Hepatocyte (in vitro differentiated cells): ENCODE data around the gene OGDHL. TPM values are rescaled to one million over a fixed set of nuclear protein-coding genes. Genes with fewer than 3 reads are reported as not detected.
"Not testable (repeated sequence)": the region's sequence is repeated elsewhere in the genome, so short reads cannot be mapped to it uniquely, and the experiment has no call there.

ENCODE experiments used
- DNase-seq: peaks from one replicate; pipeline ENCODE4 v3.0.0-alpha.2; 2016; ENCODE audit warnings: low spot score
- H2AFZ ChIP-seq: fragments of 200-600 bp; sonication (generic); 2 replicates; pipeline ENCODE4 v1.6.0; 2016; ENCODE audit warnings: antibody characterized with exemption, mild to moderate bottlenecking
- H3K27ac ChIP-seq: fragments of 200-600 bp; sonication (generic); 2 replicates; pipeline ENCODE4 v1.5.1; 2016; ENCODE audit warnings: mild to moderate bottlenecking
- H3K27me3 ChIP-seq: fragments of 200-600 bp; sonication (generic); 2 replicates; pipeline ENCODE4 v1.6.1; 2016
- H3K36me3 ChIP-seq: fragments of 200-600 bp; sonication (generic); replicated peaks from 2 replicates; pipeline ENCODE4 v1.5.1; 2016; ENCODE audit warnings: low read depth; ENCODE audit not compliant: insufficient read depth
- H3K4me1 ChIP-seq: fragments of 200-600 bp; sonication (generic); 2 replicates; pipeline ENCODE4 v1.5.1; 2016; ENCODE audit warnings: mild to moderate bottlenecking, moderate library complexity; ENCODE audit not compliant: insufficient read depth
- H3K4me2 ChIP-seq: fragments of 200-600 bp; sonication (generic); 2 replicates; pipeline ENCODE4 v1.6.0; 2016
- H3K4me3 ChIP-seq: fragments of 200-600 bp; sonication (generic); 2 replicates; pipeline ENCODE4 v1.5.1; 2016; ENCODE audit warnings: mild to moderate bottlenecking
- H3K79me2 ChIP-seq: fragments of 200-600 bp; sonication (generic); 2 replicates; pipeline ENCODE4 v1.6.0; 2017; ENCODE audit warnings: mild to moderate bottlenecking
- H3K9me2 ChIP-seq: fragments of 200-600 bp; sonication (generic); replicated peaks from 2 replicates; pipeline ENCODE4 v1.6.0; 2017; ENCODE audit warnings: mild to moderate bottlenecking; ENCODE audit not compliant: insufficient read depth
- H3K9me3 ChIP-seq: fragments of 200-600 bp; sonication (generic); 2 replicates; pipeline ENCODE4 v1.5.1; 2016; ENCODE audit warnings: low read depth, mild to moderate bottlenecking
- H4K20me1 ChIP-seq: fragments of 200-600 bp; sonication (generic); 2 replicates; pipeline ENCODE4 v1.6.0; 2016; ENCODE audit warnings: mild to moderate bottlenecking; ENCODE audit not compliant: insufficient read depth, poor library complexity, severe bottlenecking
- CTCF ChIP-seq: fragments of 200-600 bp; sonication (generic); IDR thresholded peaks from 2 replicates; pipeline ENCODE4 v1.5.1; 2016; ENCODE audit warnings: antibody characterized with exemption, mild to moderate bottlenecking; ENCODE audit not compliant: poor library complexity
- EZH2 ChIP-seq: fragments of 200-600 bp; sonication (generic); IDR thresholded peaks from 2 replicates; pipeline ENCODE4 v1.6.1; 2016; ENCODE audit warnings: antibody characterized with exemption, mild to moderate bottlenecking, borderline replicate concordance
- EZH2phosphoT487 ChIP-seq: fragments of 200-600 bp; sonication (generic); IDR thresholded peaks from one replicate; pipeline ENCODE4 v1.6.1; 2018; ENCODE audit warnings: antibody characterized with exemption, mild to moderate bottlenecking, low read depth, moderate library complexity; ENCODE audit not compliant: unreplicated experiment, severe bottlenecking
- WGBS: methylation state at CpG from one replicate; pipeline ENCODE4 v1.1.6; 2016; ENCODE audit warnings: low lambda C conversion rate; ENCODE audit errors: missing lambda C conversion rate; 5-methylcytosine and 5-hydroxymethylcytosine counted together
- polyA plus RNA-seq: library from polyadenylated mRNA; unstranded; fragments of >200 nt; fragmentation: Nextera tagmentation; extraction: Ambion mirVana; gene quantifications from 2 replicates; pipeline ENCODE4 v1.2.1, GENCODE V29; 2016
- total RNA-seq: library from RNA; depleted of rRNA; stranded (reverse); fragments of >200 nt; gene quantifications from 2 replicates; pipeline ENCODE4 v1.2.3, GENCODE V29; 2014

The OGDHL gene
- total and polyA plus RNA-seq, 2 experiments from 2014 or later, result 9.3 to 12.9 TPM

- Histone ChIP-seq H3K4me3 (no peak overlapping the region), H3K9me2 (no peaks in the 10 kb centered on the region), H3K27me3 (no peaks in the 10 kb centered on the region), H2AFZ (no peak overlapping the region), H3K9me3 (no peaks in the 10 kb centered on the region), H3K4me2 (no peak overlapping the region), H3K27ac (no peak overlapping the region), H3K79me2 (no peaks in the 10 kb centered on the region), H3K36me3 (no peaks in the 10 kb centered on the region), H4K20me1 (no peaks in the 10 kb centered on the region), H3K4me1 (no peaks in the 10 kb centered on the region)
- no peak for DNase-seq
- no peak for TF ChIP-seq EZH2
- no peak for TF ChIP-seq CTCF
- TF ChIP-seq EZH2phosphoT487, result no peak
- whole genome bisulfite sequencing, result 83% methylated on average over 3 of the region's 3 CpGs
Measured at GRCh38 chr10:49778197-49778596, 16.1 kb upstream of the OGDHL start.

GRCh38 chr10:49776851-49777250 lies 14.7 kb upstream of the OGDHL start:
- Histone ChIP-seq H3K36me3 (no peaks in the 10 kb centered on the region), H3K9me3 (no peaks in the 10 kb centered on the region), H4K20me1 (no peaks in the 10 kb centered on the region), H3K27me3 (no peaks in the 10 kb centered on the region), H2AFZ (no peak overlapping the region), H3K4me2 (no peak overlapping the region), H3K27ac (no peak overlapping the region), H3K9me2 (no peaks in the 10 kb centered on the region), H3K4me3 (no peak overlapping the region), H3K4me1 (no peaks in the 10 kb centered on the region), H3K79me2 (no peaks in the 10 kb centered on the region)
- no peak for TF ChIP-seq EZH2
- TF ChIP-seq EZH2phosphoT487, result no peak
- TF ChIP-seq CTCF, result no peak
- DNase-seq, result no peak
- WGBS, result 88% methylated on average over 4 of the region's 4 CpGs

- Histone ChIP-seq H3K79me2 (no peaks in the 10 kb centered on the region), H3K27me3 (peaks cover 8% of the 10 kb centered on the region), H3K4me3 (no peak overlapping the region), H3K4me2 (no peak overlapping the region), H3K4me1 (no peaks in the 10 kb centered on the region), H3K9me3 (no peaks in the 10 kb centered on the region), H4K20me1 (no peaks in the 10 kb centered on the region), H3K9me2 (no peaks in the 10 kb centered on the region), H3K27ac (no peak overlapping the region), H2AFZ (no peak overlapping the region), H3K36me3 (no peaks in the 10 kb centered on the region)
- TF ChIP-seq EZH2 (no peak), EZH2phosphoT487 (no peak), CTCF (no peak)
- WGBS, result 70% methylated on average over 2 of the region's 2 CpGs
- DNase-seq, result no peak
Measured at GRCh38 chr10:49775014-49775413, 12.9 kb upstream of the OGDHL start.

GRCh38 chr10:49772944-49773343 lies 10.8 kb upstream of the OGDHL start:
- 51% methylated on average over 5 of the region's 5 CpGs for WGBS
- not testable (repeated sequence) for H3K36me3 ChIP-seq, H4K20me1 ChIP-seq, H3K4me2 ChIP-seq, H3K27ac ChIP-seq, H3K79me2 ChIP-seq, DNase-seq, H3K9me3 ChIP-seq, H2AFZ ChIP-seq, H3K4me1 ChIP-seq, H3K9me2 ChIP-seq, H3K27me3 ChIP-seq, H3K4me3 ChIP-seq

GRCh38 chr10:49771046-49771445 lies 8.9 kb upstream of the OGDHL start:
- H3K4me1 ChIP-seq, H4K20me1 ChIP-seq, H3K9me2 ChIP-seq, H3K9me3 ChIP-seq, H3K36me3 ChIP-seq, H3K4me3 ChIP-seq, DNase-seq, H3K79me2 ChIP-seq, H3K27me3 ChIP-seq, H3K27ac ChIP-seq, H2AFZ ChIP-seq, H3K4me2 ChIP-seq: not testable (repeated sequence)
- 79% methylated on average over 11 of the region's 11 CpGs for WGBS
